NCI-H1436 treated with DMSO at 0.1 percent for 48 hours (cell line): ENCODE measurements around the gene NMRK2.

Source experiments
- DNase-seq: peaks from one replicate; lab custom pipeline; 2025; lab: John Stamatoyannopoulos, UW

NMRK2 gene

DNA sequence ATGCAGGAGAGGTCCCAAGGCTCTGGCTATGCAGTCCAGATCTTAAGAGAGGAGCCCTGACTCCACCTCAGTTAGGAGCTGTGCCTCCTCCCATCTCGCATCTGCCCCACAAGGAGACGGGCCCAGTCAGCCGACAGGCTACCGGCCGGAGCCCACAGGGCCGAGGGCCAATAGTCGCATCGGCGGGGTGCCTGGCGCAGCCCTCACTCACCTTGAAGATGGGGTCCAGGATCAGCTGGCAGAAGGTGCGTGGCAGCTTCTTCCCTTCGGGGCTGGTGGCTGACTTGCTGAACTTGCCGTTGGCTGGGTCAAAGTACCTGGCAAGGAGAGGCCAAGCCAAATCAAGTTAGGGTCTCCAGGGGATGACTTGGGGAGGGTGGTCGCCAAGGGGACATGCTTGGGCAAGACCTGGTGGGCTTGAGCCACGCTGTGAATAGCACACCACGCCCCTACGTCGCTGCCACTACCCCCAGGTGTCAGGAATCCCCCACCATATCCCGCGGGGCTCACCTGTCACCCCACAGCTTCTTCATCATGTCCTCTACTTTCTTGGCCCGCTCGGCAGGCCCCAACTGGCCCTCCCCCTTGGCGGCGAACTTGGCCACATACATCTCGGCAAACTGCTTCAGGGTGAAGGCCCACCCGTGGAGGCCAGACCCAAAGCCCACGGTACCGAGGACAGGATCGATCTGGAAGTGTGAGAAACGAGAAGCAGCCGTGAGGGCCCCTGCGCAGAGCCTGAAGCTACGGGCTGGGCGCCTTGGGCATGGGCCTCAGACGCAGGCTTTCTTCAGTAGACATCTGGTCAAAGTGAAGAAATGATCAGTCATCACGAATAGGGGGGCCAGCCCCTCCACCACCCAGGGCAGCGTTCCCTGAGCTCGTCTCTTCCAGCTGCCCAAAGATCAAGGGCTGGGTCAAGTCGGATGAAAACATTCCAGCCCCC lies 49.1 kb downstream of the NMRK2 start:
- DNase-seq, result no peak

DNA sequence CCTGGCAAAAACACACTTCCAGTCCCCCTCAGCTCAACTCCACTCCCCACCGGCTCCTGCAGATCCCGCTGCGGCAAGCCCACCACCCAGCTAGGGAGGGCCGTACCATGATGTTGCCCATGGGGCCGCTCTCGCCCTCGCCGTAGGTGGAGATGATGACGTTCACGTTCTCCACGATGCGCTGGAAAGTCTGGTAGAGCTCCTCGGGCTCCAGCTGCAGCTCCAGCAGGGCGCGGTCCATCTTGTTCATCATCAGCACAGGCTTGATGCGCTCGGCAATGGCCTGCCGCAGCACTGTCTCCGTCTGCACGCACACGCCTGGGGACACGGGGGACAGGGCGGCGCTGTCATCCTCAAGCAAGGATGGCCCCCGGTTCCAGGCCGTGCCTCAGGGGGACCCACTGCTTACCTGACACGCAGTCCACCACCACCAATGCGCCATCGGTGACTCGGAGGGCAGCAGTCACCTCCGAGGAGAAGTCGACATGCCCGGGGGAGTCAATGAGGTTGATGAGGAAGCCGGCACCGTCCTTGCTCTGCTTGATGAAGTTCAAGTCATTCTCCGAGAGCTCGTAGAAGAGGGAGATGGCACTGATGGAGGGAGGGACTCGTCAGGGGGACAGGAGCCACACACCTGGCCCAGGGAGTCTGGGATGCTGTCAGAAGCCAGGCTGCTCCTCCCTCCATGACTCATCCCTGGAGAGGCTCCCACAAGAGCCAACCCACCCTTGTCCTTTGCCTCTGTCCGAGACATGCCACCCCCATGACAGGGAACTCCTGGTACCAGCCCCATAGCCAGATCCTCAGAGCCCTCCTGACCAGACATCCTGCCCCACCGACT lies 50.1 kb downstream of the NMRK2 start:
- no peak for DNase-seq

DNA sequence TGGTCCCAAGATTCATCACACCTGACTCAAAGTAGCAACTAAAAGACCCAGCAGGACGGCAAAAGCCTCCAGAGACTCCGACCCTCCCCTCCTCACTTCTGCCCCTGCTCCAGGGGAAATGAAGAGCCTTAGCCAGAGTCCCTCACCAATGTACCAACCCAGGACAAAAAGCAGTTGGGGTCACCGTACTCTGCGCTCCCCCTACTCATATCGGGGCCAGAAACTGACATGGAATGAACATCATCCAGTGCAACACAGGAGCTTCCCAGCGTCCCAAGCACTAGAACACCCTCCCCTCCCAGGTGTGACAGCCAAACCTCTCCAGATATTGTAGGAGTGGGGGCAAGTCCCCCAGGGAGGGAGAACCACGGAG lies 50.7 kb downstream of the NMRK2 start:
- DNase-seq, result no peak

- DNase-seq, result no peak
These were observed 51.2 kb downstream of the NMRK2 start for GRCh38 chr19:3983936-3984583.

- no peak for DNase-seq
These were observed 51.7 kb downstream of the NMRK2 start for GRCh38 chr19:3984584-3984907.

- peak; percentile 79 for DNase-seq
These were observed 52.2 kb downstream of the NMRK2 start, which contains the start of gene EEF2 for GRCh38 chr19:3984908-3985642. Gene EEF2, minus strand, starts transcription at chr19:3985463. Its CDS starts 83 bp downstream, at chr19:3985380.

DNA sequence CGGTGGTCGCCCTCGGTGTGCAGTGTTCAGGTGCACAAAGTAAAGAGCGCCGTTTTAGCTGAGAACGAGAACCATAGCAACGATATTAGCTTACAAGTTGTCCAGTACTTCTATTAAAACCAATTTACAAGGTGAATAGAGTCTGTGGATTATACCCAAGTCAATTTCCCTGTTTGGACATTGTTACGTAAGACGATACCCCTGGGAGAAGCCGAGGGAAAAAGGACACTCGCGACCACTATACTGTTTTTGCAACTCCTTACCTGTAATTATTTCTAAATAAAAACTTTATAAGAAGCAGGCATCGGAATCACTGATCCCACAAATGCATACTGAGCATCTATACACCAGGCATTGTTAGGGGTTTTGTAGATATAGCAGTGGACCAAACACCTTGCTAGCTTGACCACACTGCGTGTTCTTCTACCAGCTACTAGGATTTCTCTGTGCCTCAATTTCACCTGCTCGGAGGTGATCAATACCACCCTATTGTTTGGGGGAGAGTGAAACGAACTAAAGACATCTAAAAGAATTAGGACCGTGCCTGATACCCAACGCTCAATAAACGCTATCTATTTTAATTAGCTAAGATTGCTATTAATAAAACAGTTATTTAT lies 52.9 kb downstream of the NMRK2 start:
- DNase-seq, result no peak

- DNase-seq, result peak; percentile 82
These were observed 53.6 kb downstream of the NMRK2 start for GRCh38 chr19:3986260-3987041.

DNA sequence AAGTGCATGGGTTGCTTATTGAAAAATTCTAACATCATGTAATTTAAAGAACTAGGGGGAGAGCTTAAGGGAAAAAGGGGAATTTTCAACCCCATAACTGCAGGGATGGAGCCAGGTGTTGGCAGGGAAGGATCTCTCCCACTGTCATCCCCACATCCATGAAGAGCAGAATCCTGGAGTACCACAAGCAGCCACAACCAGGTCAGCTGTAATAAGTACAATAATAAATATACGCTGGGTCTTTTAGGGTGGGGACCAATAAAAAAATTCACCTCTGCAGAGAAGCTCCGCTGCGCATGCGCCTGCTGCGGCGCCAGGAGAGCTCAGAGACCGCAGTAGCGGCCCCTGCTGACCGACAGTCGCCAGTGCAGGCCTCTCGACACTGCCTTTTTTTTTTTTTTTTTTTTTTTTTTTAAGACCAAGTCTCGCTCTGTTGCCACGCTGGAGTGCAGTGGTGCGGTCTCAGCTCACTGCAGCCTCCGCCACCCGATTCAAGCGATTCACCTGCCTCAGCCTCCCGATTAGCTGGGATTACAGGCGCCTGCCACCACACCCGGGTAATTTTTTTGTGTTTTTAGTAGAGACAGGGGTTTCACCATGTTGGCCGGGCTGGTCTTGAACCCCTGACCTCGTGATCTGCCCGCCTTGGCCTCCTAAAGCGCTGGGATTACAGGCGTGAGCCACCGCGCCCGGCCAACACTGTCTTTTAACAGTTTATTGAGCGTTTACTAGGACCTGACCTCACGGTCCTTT lies 54.9 kb downstream of the NMRK2 start:
- DNase-seq, result peak; percentile 63

DNA sequence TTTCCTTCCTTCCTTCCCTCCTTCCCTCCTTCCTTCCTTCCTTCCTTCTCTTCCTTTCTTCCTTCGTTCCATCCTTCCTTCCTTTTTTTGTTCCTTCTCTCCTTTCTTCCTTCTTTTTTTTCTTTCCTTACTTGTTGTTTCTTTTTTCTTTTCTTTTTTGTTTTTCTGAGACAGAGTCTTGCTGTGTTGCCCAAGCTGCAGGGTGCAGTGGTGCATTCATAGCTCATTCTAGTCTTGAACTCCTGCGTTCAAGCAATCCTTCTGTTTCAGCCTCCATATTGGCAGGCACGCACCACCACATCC lies 57.9 kb downstream of the NMRK2 start:
- DNase-seq, result no peak
